Omental fat pad (tissue), 4 donors: ENCODE measurements around the gene PDLIM7. TPM values are rescaled to one million over a fixed set of nuclear protein-coding genes. Genes with fewer than 3 reads are reported as not detected.

Source experiments
- ATAC-seq: fragments of 150-250 bp; one replicate; pipeline ENCODE4 v1.9.1; 2016; ENCODE audit warnings: mild to moderate bottlenecking, moderate library complexity; ENCODE audit not compliant: low FRiP score
- DNase-seq: peaks from one replicate; pipeline ENCODE4 v3.0.0-alpha.2; 2019; ENCODE audit warnings: low spot score
- total RNA-seq, 4 donors: library from RNA; depleted of rRNA; stranded (reverse); fragments of >200 nt; gene quantifications; one replicate each; pipeline ENCODE4 v1.1.0, GENCODE V29; 2016
- TF ChIP-seq, protein P1 (sequence below), 3 donors: fragments of 450-650 bp; IDR thresholded peaks; one replicate each; pipeline ENCODE4 v1.5.1; 2016 to 2017; ENCODE audit warnings: antibody characterized with exemption in 3 of 3, mild to moderate bottlenecking in 3 of 3, moderate library complexity in 2 of 3

Gene PDLIM7
- total RNA-seq, 4 donors from 2014 or later = 20.0 to 63.2 (median 34.2) TPM

GRCh38 chr5:177494346-177495195 is 2.8 kb downstream of the PDLIM7 start:
- DNase-seq = peak; percentile 53
- peak; percentile 21 for ATAC-seq
- TF ChIP-seq, protein P1, sequence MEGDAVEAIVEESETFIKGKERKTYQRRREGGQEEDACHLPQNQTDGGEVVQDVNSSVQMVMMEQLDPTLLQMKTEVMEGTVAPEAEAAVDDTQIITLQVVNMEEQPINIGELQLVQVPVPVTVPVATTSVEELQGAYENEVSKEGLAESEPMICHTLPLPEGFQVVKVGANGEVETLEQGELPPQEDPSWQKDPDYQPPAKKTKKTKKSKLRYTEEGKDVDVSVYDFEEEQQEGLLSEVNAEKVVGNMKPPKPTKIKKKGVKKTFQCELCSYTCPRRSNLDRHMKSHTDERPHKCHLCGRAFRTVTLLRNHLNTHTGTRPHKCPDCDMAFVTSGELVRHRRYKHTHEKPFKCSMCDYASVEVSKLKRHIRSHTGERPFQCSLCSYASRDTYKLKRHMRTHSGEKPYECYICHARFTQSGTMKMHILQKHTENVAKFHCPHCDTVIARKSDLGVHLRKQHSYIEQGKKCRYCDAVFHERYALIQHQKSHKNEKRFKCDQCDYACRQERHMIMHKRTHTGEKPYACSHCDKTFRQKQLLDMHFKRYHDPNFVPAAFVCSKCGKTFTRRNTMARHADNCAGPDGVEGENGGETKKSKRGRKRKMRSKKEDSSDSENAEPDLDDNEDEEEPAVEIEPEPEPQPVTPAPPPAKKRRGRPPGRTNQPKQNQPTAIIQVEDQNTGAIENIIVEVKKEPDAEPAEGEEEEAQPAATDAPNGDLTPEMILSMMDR (IDR thresholded peaks at IDR 0.05) = peak in 1 of 3 donors; percentile 3

GRCh38 chr5:177493795-177494345 is 3.5 kb downstream of the PDLIM7 start:
- TF ChIP-seq, protein P1 (IDR thresholded peaks at IDR 0.05) = no peak
- ATAC-seq (no peak), DNase-seq (no peak)

DNA sequence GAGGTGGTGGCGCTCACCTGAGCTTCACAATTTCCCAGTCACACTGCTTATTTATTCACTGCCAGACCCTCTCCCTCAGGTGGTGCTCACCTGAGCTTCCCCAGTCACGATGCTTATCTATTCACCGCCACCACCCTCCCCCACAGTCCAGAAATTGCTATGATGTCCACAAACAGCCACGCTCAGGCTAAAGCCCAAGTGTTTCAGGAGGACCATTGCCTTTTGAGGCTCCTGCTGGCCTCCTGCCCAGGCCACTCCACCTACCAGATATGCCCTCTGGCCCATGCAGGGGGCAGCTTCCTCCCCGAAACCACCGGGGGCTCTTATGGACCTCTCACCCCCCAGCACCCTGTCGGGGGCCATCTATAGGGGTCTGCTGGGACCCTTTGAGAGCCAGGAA is 4.6 kb downstream of the PDLIM7 start:
- no peak for DNase-seq
- TF ChIP-seq, protein P1 (IDR thresholded peaks at IDR 0.05) = no peak

GRCh38 chr5:177491983-177492746 is 5.2 kb downstream of the PDLIM7 start:
- TF ChIP-seq, protein P1 (IDR thresholded peaks at IDR 0.05) = no peak
- no peak for DNase-seq
- no peak for ATAC-seq

More for the DNA sequence above, 4.6 kb downstream of the PDLIM7 start:
- no peak for ATAC-seq

- DNase-seq (no peak), ATAC-seq (no peak)
- TF ChIP-seq, protein P1 (IDR thresholded peaks at IDR 0.05) = no peak
Measured at GRCh38 chr5:177491429-177491945, 5.9 kb downstream of the PDLIM7 start.

DNA sequence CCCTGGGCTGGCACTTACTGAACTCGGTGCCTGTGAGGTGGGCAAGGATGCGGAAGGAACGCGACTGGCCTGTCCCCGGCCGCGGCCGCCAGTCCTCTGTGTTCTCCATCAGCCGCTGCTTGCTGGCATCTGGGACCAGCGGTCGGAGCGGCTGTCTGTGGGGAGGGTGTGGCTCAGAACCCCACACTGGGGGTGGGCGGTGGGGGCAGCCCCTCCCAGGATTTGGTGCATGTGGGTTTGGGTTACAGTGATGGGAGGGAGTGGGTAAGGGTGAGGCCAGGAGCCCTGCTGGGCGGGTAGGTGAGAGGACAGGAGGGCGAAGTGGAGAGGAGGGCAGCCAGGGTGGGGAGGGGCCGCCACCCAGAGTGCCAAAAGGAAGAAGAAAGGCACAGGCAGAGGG is 6.4 kb downstream of the PDLIM7 start:
- TF ChIP-seq, protein P1 (IDR thresholded peaks at IDR 0.05) = no peak
- no peak for ATAC-seq
- DNase-seq = no peak
